Sigmoid colon (tissue), 4 donors: ENCODE measurements around the gene RHBDF1.

ENCODE experiments used
- CTCF ChIP-seq, 4 experiments: fragments of 450-650 bp in 3 of 4; fragments of 200-600 bp in 1 of 4; IDR thresholded peaks; one replicate each; pipeline ENCODE4 v1.5.1; 2016 to 2019; ENCODE audit warnings: antibody characterized with exemption in 4 of 4, mild to moderate bottlenecking in 3 of 4, moderate library complexity in 2 of 4
- EP300 ChIP-seq, 4 donors: sonication (generic); formaldehyde crosslinking; IDR thresholded peaks; one replicate each; pipeline ENCODE4 v1.6.1; 2017; ENCODE audit warnings: antibody characterized with exemption in 4 of 4
- POLR2AphosphoS5 ChIP-seq, 4 donors: sonication (generic); formaldehyde crosslinking; IDR thresholded peaks; one replicate each; pipeline ENCODE4 v1.6.1; 2017; ENCODE audit warnings: antibody characterized with exemption in 4 of 4

- no peak for TF ChIP-seq CTCF (IDR thresholded peaks at IDR 0.05)
- TF ChIP-seq EP300 (IDR thresholded peaks at IDR 0.05) = no peak
- TF ChIP-seq POLR2AphosphoS5 (IDR thresholded peaks at IDR 0.05) = no peak
Measured at GRCh38 chr16:119295-119694, 46.9 kb upstream of the RHBDF1 start.
